Loucy (cell line): ENCODE measurements around the gene DAGLA.

Experiments
- H2AFZ ChIP-seq: fragments of 200-600 bp; sonication (generic); 2 replicates; pipeline ENCODE4 v1.6.0; 2016; ENCODE audit warnings: antibody characterized with exemption, mild to moderate bottlenecking, low read length, moderate library complexity
- H3F3A ChIP-seq: fragments of 200-600 bp; 2 replicates; pipeline ENCODE4 v1.6.0; 2016; ENCODE audit warnings: antibody characterized with exemption, low read depth, mild to moderate bottlenecking
- H3K27me3 ChIP-seq: fragments of 200-600 bp; sonication (generic); 2 replicates; pipeline ENCODE4 v1.6.1; 2014; ENCODE audit warnings: low read length, mild to moderate bottlenecking; ENCODE audit not compliant: insufficient read depth, poor library complexity, severe bottlenecking
- H3K36me3 ChIP-seq: fragments of 200-600 bp; sonication (generic); 2 replicates; pipeline ENCODE4 v1.6.1; 2016; ENCODE audit warnings: low read length; ENCODE audit not compliant: insufficient read depth
- H3K4me1 ChIP-seq: fragments of 200-600 bp; sonication (generic); 2 replicates; pipeline ENCODE4 v1.5.1; 2014; ENCODE audit warnings: low read length, mild to moderate bottlenecking; ENCODE audit not compliant: insufficient read depth, poor library complexity, severe bottlenecking
- H3K4me2 ChIP-seq: fragments of 200-600 bp; sonication (generic); 2 replicates; pipeline ENCODE4 v1.6.0; 2014; ENCODE audit warnings: antibody characterized with exemption, low read length, low read depth, mild to moderate bottlenecking; ENCODE audit not compliant: poor library complexity, severe bottlenecking
- H3K4me3 ChIP-seq: fragments of 200-600 bp; sonication (generic); 2 replicates; pipeline ENCODE4 v1.5.1; 2014; ENCODE audit warnings: low read length, mild to moderate bottlenecking, mixed read lengths; ENCODE audit not compliant: poor library complexity, severe bottlenecking
- H3K79me2 ChIP-seq: fragments of 200-600 bp; sonication (generic); 2 replicates; pipeline ENCODE4 v1.6.1; 2014; ENCODE audit warnings: low read length; ENCODE audit not compliant: insufficient read depth
- H3K9ac ChIP-seq: fragments of 200-600 bp; sonication (generic); 2 replicates; pipeline ENCODE4 v1.6.0; 2014; ENCODE audit warnings: mild to moderate bottlenecking, low read depth, low read length, moderate library complexity; ENCODE audit not compliant: poor library complexity, severe bottlenecking
- H3K9me2 ChIP-seq: fragments of 200-600 bp; sonication (generic); replicated peaks from 2 replicates; pipeline ENCODE4 v1.6.1; 2016; ENCODE audit warnings: low read depth, low read length, mixed read lengths
- H3K9me3 ChIP-seq: fragments of 200-600 bp; sonication (generic); 2 replicates; pipeline ENCODE4 v1.6.1; 2014; ENCODE audit warnings: mild to moderate bottlenecking, antibody characterized with exemption, low read length, low read depth; ENCODE audit not compliant: insufficient read depth
- H4K20me1 ChIP-seq: fragments of 200-600 bp; sonication (generic); 2 replicates; pipeline ENCODE4 v1.6.0; 2014; ENCODE audit warnings: antibody characterized with exemption, low read length, mild to moderate bottlenecking; ENCODE audit not compliant: insufficient read depth, poor library complexity, severe bottlenecking
- CTCF ChIP-seq: fragments of 200-600 bp; sonication (generic); conservative IDR thresholded peaks from 2 replicates; pipeline ENCODE4 v1.5.1; 2014; ENCODE audit warnings: mild to moderate bottlenecking, antibody characterized with exemption, low read length
- EZH2phosphoT487 ChIP-seq: fragments of 200-600 bp; IDR thresholded peaks from 2 replicates; pipeline ENCODE4 v1.6.1; 2018; ENCODE audit warnings: antibody characterized with exemption, mild to moderate bottlenecking, moderate library complexity, borderline replicate concordance

Gene DAGLA

GRCh38 chr11:61769946-61770683 is 89.9 kb downstream of the DAGLA start:
- Histone ChIP-seq H3K79me2 (no peaks in the 10 kb centered on the region), H3K4me3 (no peak overlapping the region), H4K20me1 (no peaks in the 10 kb centered on the region), H3F3A (no peaks in the 10 kb centered on the region), H2AFZ (no peak overlapping the region), H3K27me3 (no peaks in the 10 kb centered on the region), H3K36me3 (no peaks in the 10 kb centered on the region), H3K4me2 (no peak overlapping the region), H3K9me2 (no peaks in the 10 kb centered on the region), H3K4me1 (no peaks in the 10 kb centered on the region), H3K9me3 (no peaks in the 10 kb centered on the region), H3K9ac (no peak overlapping the region)
- TF ChIP-seq EZH2phosphoT487 = no peak
- TF ChIP-seq CTCF = no peak

- Histone ChIP-seq H3K27me3 (no peaks in the 10 kb centered on the region), H4K20me1 (no peaks in the 10 kb centered on the region), H3F3A (no peaks in the 10 kb centered on the region), H3K36me3 (no peaks in the 10 kb centered on the region), H3K9me2 (no peaks in the 10 kb centered on the region), H3K9me3 (no peaks in the 10 kb centered on the region), H3K9ac (no peak overlapping the region), H2AFZ (no peak overlapping the region), H3K79me2 (no peaks in the 10 kb centered on the region), H3K4me1 (no peaks in the 10 kb centered on the region), H3K4me3 (no peak overlapping the region), H3K4me2 (no peak overlapping the region)
- TF ChIP-seq EZH2phosphoT487 (no peak), CTCF (no peak)
These were observed 91.2 kb downstream of the DAGLA start for GRCh38 chr11:61771195-61771894.

- Histone ChIP-seq H3K9me2 (no peaks in the 10 kb centered on the region), H3K27me3 (no peaks in the 10 kb centered on the region), H3K9me3 (no peaks in the 10 kb centered on the region), H3K4me2 (no peak overlapping the region), H4K20me1 (no peaks in the 10 kb centered on the region), H3K4me1 (no peaks in the 10 kb centered on the region), H2AFZ (no peak overlapping the region), H3K36me3 (no peaks in the 10 kb centered on the region), H3K9ac (no peak overlapping the region), H3F3A (no peaks in the 10 kb centered on the region), H3K79me2 (no peaks in the 10 kb centered on the region), H3K4me3 (no peak overlapping the region)
- TF ChIP-seq EZH2phosphoT487 = no peak
- no peak for TF ChIP-seq CTCF
These were observed 91.8 kb downstream of the DAGLA start for GRCh38 chr11:61771985-61772455.
